Measurements from ENCODE around the gene SLC9B1. TPM values are rescaled to one million over a fixed set of nuclear protein-coding genes. Genes with fewer than 3 reads are reported as not detected.

SLC9B1 gene
- total and polyA plus RNA-seq, 3 donors from 2014 or later: 23.4 to 108 (median 27.2) TPM

- WGBS, 2 donors: 81 to 95% methylated on average over 1 of the region's 1 CpG
- H3K9me3 ChIP-seq: no peaks in the 10 kb centered on the region
- intact Hi-C loops (cut with DNase I; ENCODE audit: low total_unique reads): no loop called here
- no peak for DNase-seq
- H3K27ac ChIP-seq: no peak overlapping the region
- H3K36me3 ChIP-seq (ENCODE audit: low read depth, missing control alignments): no peaks in the 10 kb centered on the region
- H3K4me3 ChIP-seq: no peak overlapping the region
- no peaks in the 10 kb centered on the region for H3K27me3 ChIP-seq
- no peaks in the 10 kb centered on the region for H3K4me1 ChIP-seq
- TF ChIP-seq CTCF (IDR thresholded peaks at IDR 0.05) (no peak), POLR2A (IDR thresholded peaks at IDR 0.05) (no peak)
These were observed 157.5 kb downstream of the SLC9B1 start for GRCh38 chr4:102862016-102862415.

- H3K36me3 ChIP-seq (ENCODE audit: low read depth, missing control alignments): no peaks in the 10 kb centered on the region
- 93 to 97% methylated on average over 2 of the region's 2 CpGs for WGBS, 2 donors
- H3K27ac ChIP-seq: no peak overlapping the region
- no peaks in the 10 kb centered on the region for H3K27me3 ChIP-seq
- TF ChIP-seq CTCF (IDR thresholded peaks at IDR 0.05) (no peak), POLR2A (IDR thresholded peaks at IDR 0.05) (no peak)
- H3K4me3 ChIP-seq: no peak overlapping the region
- DNase-seq: no peak
- H3K4me1 ChIP-seq: no peaks in the 10 kb centered on the region
- intact Hi-C loops (cut with DNase I; ENCODE audit: low total_unique reads): no loop called here
- H3K9me3 ChIP-seq: no peaks in the 10 kb centered on the region
These were observed 158.7 kb downstream of the SLC9B1 start for GRCh38 chr4:102860611-102861324.

GRCh38 chr4:102858828-102859464 is 160.6 kb downstream of the SLC9B1 start:
- H3K9me3 ChIP-seq: no peaks in the 10 kb centered on the region
- TF ChIP-seq POLR2A (IDR thresholded peaks at IDR 0.05): no peak
- TF ChIP-seq CTCF (IDR thresholded peaks at IDR 0.05): no peak
- H3K27ac ChIP-seq: no peak overlapping the region
- H3K4me3 ChIP-seq: no peak overlapping the region
- no peaks in the 10 kb centered on the region for H3K36me3 ChIP-seq (ENCODE audit: low read depth, missing control alignments)
- no peaks in the 10 kb centered on the region for H3K4me1 ChIP-seq
- H3K27me3 ChIP-seq: no peaks in the 10 kb centered on the region
- 77 to 89% methylated on average over 2 of the region's 2 CpGs for WGBS, 2 donors
- intact Hi-C loops (cut with DNase I; ENCODE audit: low total_unique reads): no loop called here
- DNase-seq: no peak

Other genes starting within 250 kb of the SLC9B1 start
- gene UBE2D3, start 192.2 kb downstream of the SLC9B1 start, total RNA-seq: 100 to 1,000 TPM; 357 to 363 TPM
- gene UBE2D3, start 192.2 kb downstream of the SLC9B1 start, polyA plus RNA-seq (ENCODE audit: insufficient read depth, low read depth, low replicate concordance): 286 TPM
- 10 to 100 TPM in 1 of 2 donors, 1 to 10 TPM in 1; 8.4 to 10.3 TPM for gene CISD2, start 150.7 kb downstream of the SLC9B1 start, total RNA-seq
- 19.4 TPM for gene CISD2, start 150.7 kb downstream of the SLC9B1 start, polyA plus RNA-seq (ENCODE audit: insufficient read depth, low read depth, low replicate concordance)
- gene SLC9B2, start 57.1 kb upstream of the SLC9B1 start, total RNA-seq: 10 to 100 TPM; 10.2 to 14.6 TPM
- 9.7 TPM for gene SLC9B2, start 57.1 kb upstream of the SLC9B1 start, polyA plus RNA-seq (ENCODE audit: insufficient read depth, low read depth, low replicate concordance)
- 10 to 100 TPM; 53.1 to 54.7 TPM for gene BDH2, start 80.1 kb upstream of the SLC9B1 start, total RNA-seq
- 41.2 TPM for gene BDH2, start 80.1 kb upstream of the SLC9B1 start, polyA plus RNA-seq (ENCODE audit: insufficient read depth, low read depth, low replicate concordance)
- 1 to 10 TPM; 6.6 to 9.1 TPM for gene CENPE, start 178.6 kb upstream of the SLC9B1 start, total RNA-seq
- 0.96 TPM for gene CENPE, start 178.6 kb upstream of the SLC9B1 start, polyA plus RNA-seq (ENCODE audit: insufficient read depth, low read depth, low replicate concordance)

Data from testis (tissue), 3 donors.